ENCODE measurements around the gene POLR1E.

Gene POLR1E

DNA sequence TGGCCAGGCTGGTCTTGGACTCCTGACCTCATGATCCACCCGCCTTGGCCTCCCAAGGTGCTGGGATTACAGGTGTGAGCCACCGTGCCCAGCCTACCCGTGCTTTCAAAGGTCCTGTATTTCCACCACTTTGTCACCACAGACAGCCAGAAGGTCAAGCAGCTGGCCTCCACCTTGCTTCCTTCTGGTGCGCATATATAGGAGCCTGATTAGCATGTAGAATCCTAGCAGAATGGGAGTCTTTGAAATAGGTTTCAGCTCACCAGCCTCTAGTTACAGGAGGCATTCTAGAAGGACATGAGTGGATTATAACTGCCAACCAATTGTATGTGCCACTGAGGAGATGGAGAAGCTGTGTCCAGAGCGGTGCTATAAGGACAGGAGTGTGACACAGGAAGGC lies 18.9 kb downstream of the POLR1E start:
- no peaks in the 10 kb centered on the region for H3F3A ChIP-seq (ENCODE audit: low read depth)
- no peak overlapping the region for H3K4me3 ChIP-seq (ENCODE audit: low read length, poor library complexity, severe bottlenecking)
- no peaks in the 10 kb centered on the region for H4K20me1 ChIP-seq (ENCODE audit: insufficient read depth, low read length, poor library complexity, severe bottlenecking)
- H3K79me2 ChIP-seq (ENCODE audit: insufficient read depth, low read length), result no peaks in the 10 kb centered on the region
- no peaks in the 10 kb centered on the region for H3K9me3 ChIP-seq (ENCODE audit: insufficient read depth, low read depth, low read length)
- no peak for TF ChIP-seq EZH2phosphoT487 (IDR thresholded peaks at IDR 0.05; ENCODE audit: borderline replicate concordance)
- TF ChIP-seq, protein P1, sequence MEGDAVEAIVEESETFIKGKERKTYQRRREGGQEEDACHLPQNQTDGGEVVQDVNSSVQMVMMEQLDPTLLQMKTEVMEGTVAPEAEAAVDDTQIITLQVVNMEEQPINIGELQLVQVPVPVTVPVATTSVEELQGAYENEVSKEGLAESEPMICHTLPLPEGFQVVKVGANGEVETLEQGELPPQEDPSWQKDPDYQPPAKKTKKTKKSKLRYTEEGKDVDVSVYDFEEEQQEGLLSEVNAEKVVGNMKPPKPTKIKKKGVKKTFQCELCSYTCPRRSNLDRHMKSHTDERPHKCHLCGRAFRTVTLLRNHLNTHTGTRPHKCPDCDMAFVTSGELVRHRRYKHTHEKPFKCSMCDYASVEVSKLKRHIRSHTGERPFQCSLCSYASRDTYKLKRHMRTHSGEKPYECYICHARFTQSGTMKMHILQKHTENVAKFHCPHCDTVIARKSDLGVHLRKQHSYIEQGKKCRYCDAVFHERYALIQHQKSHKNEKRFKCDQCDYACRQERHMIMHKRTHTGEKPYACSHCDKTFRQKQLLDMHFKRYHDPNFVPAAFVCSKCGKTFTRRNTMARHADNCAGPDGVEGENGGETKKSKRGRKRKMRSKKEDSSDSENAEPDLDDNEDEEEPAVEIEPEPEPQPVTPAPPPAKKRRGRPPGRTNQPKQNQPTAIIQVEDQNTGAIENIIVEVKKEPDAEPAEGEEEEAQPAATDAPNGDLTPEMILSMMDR (conservative IDR thresholded peaks at IDR 0.05; ENCODE audit: low read length), result no peak
- no peaks in the 10 kb centered on the region for H3K9me2 ChIP-seq (replicated peaks; ENCODE audit: low read depth, low read length)
- no peak overlapping the region for H2AFZ ChIP-seq (ENCODE audit: low read length)
- no peak overlapping the region for H3K9ac ChIP-seq (ENCODE audit: low read depth, low read length, poor library complexity, severe bottlenecking)
- no peak overlapping the region for H3K4me2 ChIP-seq (ENCODE audit: low read depth, low read length, poor library complexity, severe bottlenecking)
- peaks cover 50% of the 10 kb centered on the region; the same call in 1 of the 2 replicates for H3K36me3 ChIP-seq (ENCODE audit: insufficient read depth, low read length)
- H3K27me3 ChIP-seq (ENCODE audit: insufficient read depth, low read length, poor library complexity, severe bottlenecking), result no peaks in the 10 kb centered on the region
- peaks cover 6% of the 10 kb centered on the region for H3K4me1 ChIP-seq (ENCODE audit: insufficient read depth, low read length, poor library complexity, severe bottlenecking)

DNA sequence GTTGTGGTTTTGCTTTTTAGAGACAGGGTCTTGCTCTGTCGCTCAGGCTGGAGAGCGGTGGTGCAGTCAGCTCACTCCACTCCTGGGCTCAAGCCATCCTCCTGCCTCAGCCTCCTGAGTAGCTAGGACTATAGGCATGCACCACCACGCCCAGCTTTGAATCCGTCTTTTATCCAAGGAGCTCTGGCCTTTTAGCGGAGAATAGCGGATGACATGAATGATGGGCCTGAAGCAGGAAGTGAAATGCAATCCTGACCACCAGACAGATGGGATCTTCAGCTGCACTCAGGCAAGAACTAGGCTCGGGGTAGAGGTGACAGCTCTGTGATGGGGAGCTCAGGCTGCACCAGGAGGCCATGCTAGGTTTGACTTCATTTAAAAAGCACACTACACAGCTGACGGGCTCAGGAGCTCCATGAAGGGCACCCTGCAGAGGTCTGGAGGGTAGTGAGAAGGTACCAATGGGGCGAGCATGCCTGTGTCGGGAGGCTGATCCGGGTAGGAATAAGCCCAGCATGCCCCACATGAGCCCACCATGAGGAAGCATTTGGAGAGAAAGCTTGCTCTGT lies 21.9 kb downstream of the POLR1E start:
- H3K4me3 ChIP-seq (ENCODE audit: low read length, poor library complexity, severe bottlenecking), result no peak overlapping the region
- no peak overlapping the region for H2AFZ ChIP-seq (ENCODE audit: low read length)
- H3K4me2 ChIP-seq (ENCODE audit: low read depth, low read length, poor library complexity, severe bottlenecking), result no peak overlapping the region
- no peaks in the 10 kb centered on the region for H3F3A ChIP-seq (ENCODE audit: low read depth)
- H4K20me1 ChIP-seq (ENCODE audit: insufficient read depth, low read length, poor library complexity, severe bottlenecking), result no peaks in the 10 kb centered on the region
- H3K9me3 ChIP-seq (ENCODE audit: insufficient read depth, low read depth, low read length), result no peaks in the 10 kb centered on the region
- no peaks in the 10 kb centered on the region for H3K79me2 ChIP-seq (ENCODE audit: insufficient read depth, low read length)
- H3K9ac ChIP-seq (ENCODE audit: low read depth, low read length, poor library complexity, severe bottlenecking), result no peak overlapping the region
- TF ChIP-seq EZH2phosphoT487 (IDR thresholded peaks at IDR 0.05; ENCODE audit: borderline replicate concordance), result no peak
- TF ChIP-seq, protein P1 (conservative IDR thresholded peaks at IDR 0.05; ENCODE audit: low read length), result no peak
- H3K9me2 ChIP-seq (replicated peaks; ENCODE audit: low read depth, low read length), result no peaks in the 10 kb centered on the region
- H3K27me3 ChIP-seq (ENCODE audit: insufficient read depth, low read length, poor library complexity, severe bottlenecking), result no peaks in the 10 kb centered on the region
- H3K4me1 ChIP-seq (ENCODE audit: insufficient read depth, low read length, poor library complexity, severe bottlenecking), result peaks cover 6% of the 10 kb centered on the region
- peaks cover 26% of the 10 kb centered on the region; the same call in 1 of the 2 replicates for H3K36me3 ChIP-seq (ENCODE audit: insufficient read depth, low read length)

DNA sequence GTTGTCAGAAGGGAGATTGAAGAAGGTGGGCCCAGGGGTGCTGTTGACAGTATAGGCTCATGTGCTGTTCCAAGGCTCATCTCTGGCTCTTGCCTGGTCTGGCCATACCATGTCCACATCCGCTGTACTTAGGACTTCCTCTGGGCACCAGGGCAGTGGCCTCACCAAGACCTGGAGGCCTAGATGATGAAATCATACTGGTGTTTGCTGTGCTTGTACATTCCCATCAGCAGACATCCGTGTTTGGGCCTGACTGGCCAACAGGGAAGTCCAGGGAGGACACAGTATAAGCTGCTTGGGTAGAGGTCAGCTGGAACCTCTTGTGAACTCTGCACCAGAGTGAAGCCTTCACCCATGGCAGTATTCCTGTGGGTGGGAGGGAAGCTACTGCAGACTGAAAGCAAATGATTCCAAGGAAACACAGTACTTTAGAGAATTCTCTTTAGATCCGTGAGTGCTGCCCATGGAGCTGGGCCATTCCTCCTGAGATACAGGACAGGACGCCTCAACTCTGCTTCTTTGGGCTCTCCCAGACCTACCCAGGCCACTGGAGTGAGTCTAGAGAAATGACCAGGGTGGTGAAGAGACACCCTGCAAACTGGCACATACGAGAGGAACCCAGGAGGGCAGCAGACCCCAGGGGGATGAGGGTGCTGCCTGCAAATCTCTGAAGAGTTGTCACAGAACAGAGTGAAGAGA lies 22.5 kb downstream of the POLR1E start:
- Histone ChIP-seq H3K9me3 (ENCODE audit: insufficient read depth, low read depth, low read length) (no peaks in the 10 kb centered on the region), H3K9ac (ENCODE audit: low read depth, low read length, poor library complexity, severe bottlenecking) (no peak overlapping the region), H4K20me1 (ENCODE audit: insufficient read depth, low read length, poor library complexity, severe bottlenecking) (no peaks in the 10 kb centered on the region), H3K79me2 (ENCODE audit: insufficient read depth, low read length) (no peaks in the 10 kb centered on the region), H2AFZ (ENCODE audit: low read length) (no peak overlapping the region), H3K4me1 (ENCODE audit: insufficient read depth, low read length, poor library complexity, severe bottlenecking) (peaks cover 6% of the 10 kb centered on the region), H3K9me2 (replicated peaks; ENCODE audit: low read depth, low read length) (no peaks in the 10 kb centered on the region), H3K27me3 (ENCODE audit: insufficient read depth, low read length, poor library complexity, severe bottlenecking) (no peaks in the 10 kb centered on the region), H3K4me2 (ENCODE audit: low read depth, low read length, poor library complexity, severe bottlenecking) (no peak overlapping the region), H3K36me3 (ENCODE audit: insufficient read depth, low read length) (peaks cover 20% of the 10 kb centered on the region; the same call in 1 of the 2 replicates), H3K4me3 (ENCODE audit: low read length, poor library complexity, severe bottlenecking) (no peak overlapping the region), H3F3A (ENCODE audit: low read depth) (no peaks in the 10 kb centered on the region)
- TF ChIP-seq, protein P1 (conservative IDR thresholded peaks at IDR 0.05; ENCODE audit: low read length), result no peak
- TF ChIP-seq EZH2phosphoT487 (IDR thresholded peaks at IDR 0.05; ENCODE audit: borderline replicate concordance), result no peak
